Natural killer cell (primary cell): Measurements from ENCODE around the gene MX2. TPM values are rescaled to one million over a fixed set of nuclear protein-coding genes. Genes with fewer than 3 reads are reported as not detected.

Experiments used
- ATAC-seq, 3 donors: fragments of 150-1000 bp in 2 of 3; fragments of 200-7000 bp in 1 of 3; cut with Tn5 transposase; 1 replicate in 1 of 3; 2 replicates in 2 of 3; pipeline ENCODE4 v1.10.0; 2021; ENCODE audit warnings: mild to moderate bottlenecking in 2 of 3, moderate library complexity in 2 of 3
- DNase-seq, 2 donors: peaks; one replicate each; pipeline versions ENCODE4 v3.0.0 to v3.0.0-alpha.2; 2013 to 2021; ENCODE audit warnings: mixed read lengths in 1 of 2
- H3K27ac ChIP-seq: one replicate; pipeline ENCODE4 v1.5.1; 2013; ENCODE audit warnings: mild to moderate bottlenecking, low read length
- H3K27me3 ChIP-seq: one replicate; pipeline ENCODE4 v1.6.1; 2013; ENCODE audit warnings: low read length; ENCODE audit not compliant: control insufficient read depth, insufficient read depth
- H3K36me3 ChIP-seq: one replicate; pipeline ENCODE4 v1.6.1; 2013; ENCODE audit warnings: low read length; ENCODE audit not compliant: control insufficient read depth, insufficient read depth
- H3K4me1 ChIP-seq: one replicate; pipeline ENCODE4 v1.6.1; 2013; ENCODE audit warnings: low read length; ENCODE audit not compliant: control insufficient read depth, insufficient read depth
- H3K4me3 ChIP-seq: one replicate; pipeline ENCODE4 v1.5.1; 2013; ENCODE audit warnings: low read length
- H3K9me3 ChIP-seq: one replicate; pipeline ENCODE4 v1.6.1; 2013; ENCODE audit warnings: low read length; ENCODE audit not compliant: control insufficient read depth, insufficient read depth
- H3K27ac Mint-ChIP-seq, 2 donors: one replicate each; pipeline ENCODE4 v1.8.0; 2022; ENCODE audit warnings: mild to moderate bottlenecking in 2 of 2, mixed read lengths in 2 of 2, moderate library complexity in 1 of 2
- H3K27me3 Mint-ChIP-seq, 2 donors: one replicate each; pipeline ENCODE4 v1.8.0; 2022; ENCODE audit warnings: low read depth in 2 of 2, mixed read lengths in 2 of 2
- H3K36me3 Mint-ChIP-seq: one replicate; pipeline ENCODE4 v1.8.0; 2022; ENCODE audit warnings: mixed read lengths
- H3K4me1 Mint-ChIP-seq, 2 donors: one replicate each; pipeline ENCODE4 v1.8.0; 2022; ENCODE audit warnings: mixed read lengths in 2 of 2
- H3K4me3 Mint-ChIP-seq: one replicate; pipeline ENCODE4 v1.8.0; 2022; ENCODE audit warnings: mild to moderate bottlenecking, moderate library complexity, mixed read lengths
- H3K9me3 Mint-ChIP-seq, 2 donors: one replicate each; pipeline ENCODE4 v1.8.0; 2022; ENCODE audit warnings: mixed read lengths in 2 of 2
- CTCF ChIP-seq: fragments of 200-600 bp; IDR thresholded peaks from one replicate; pipeline ENCODE4 v1.8.0; 2022; ENCODE audit warnings: antibody characterized with exemption
- WGBS: methylation state at CpG from one replicate; pipeline ENCODE4 v1.1.7; 2013; ENCODE audit warnings: missing lambda C conversion rate; ENCODE audit not compliant: insufficient coverage; 5-methylcytosine and 5-hydroxymethylcytosine counted together
- intact Hi-C: fragments of 100-400 bp; cut with micrococcal nuclease; formaldehyde crosslinking; loops from one replicate; pipeline ENCODE4 v1.14.2; 2022
- total RNA-seq, 4 donors: library from RNA; stranded (reverse); fragments of 120-200 nt in 1 of 4; gene quantifications; one replicate each; pipeline versions ENCODE4 v1.2.3 to v1.2.4, GENCODE V29; 2013 to 2022

The MX2 gene
- total RNA-seq, 3 donors from 2014 or later (not counting 1 experiment from before 2014, with no cell fraction given): 37.9 to 73.9 (median 42.6) TPM

GRCh38 chr21:41348434-41348833, 13.4 kb upstream of the MX2 start:
- TF ChIP-seq CTCF: no peak
- no peaks in the 10 kb centered on the region for H3K36me3 ChIP-seq
- no peaks in the 10 kb centered on the region for H3K27me3 ChIP-seq
- Mint-ChIP-seq H3K4me3 (no peak overlapping the region), H3K27ac (no peak overlapping the region), H3K4me1 (no peaks in the 10 kb centered on the region), H3K9me3 (no peaks in the 10 kb centered on the region), H3K36me3 (no peaks in the 10 kb centered on the region), H3K27me3 (peaks cover 25 to 32% of the 10 kb centered on the region in 2 donors)
- no peak overlapping the region for H3K27ac ChIP-seq
- 80% methylated on average over 6 of the region's 6 CpGs for WGBS
- H3K4me3 ChIP-seq: no peak overlapping the region
- H3K4me1 ChIP-seq: no peaks in the 10 kb centered on the region
- no peak for DNase-seq
- intact Hi-C loops: no loop called here
- ATAC-seq: no peak
- H3K9me3 ChIP-seq: no peaks in the 10 kb centered on the region

- Histone ChIP-seq H3K27me3 (no peaks in the 10 kb centered on the region), H3K9me3 (no peaks in the 10 kb centered on the region), H3K4me1 (no peaks in the 10 kb centered on the region), H3K27ac (no peak overlapping the region), H3K4me3 (no peak overlapping the region), H3K36me3 (no peaks in the 10 kb centered on the region)
- peaks cover 22 to 33% of the 10 kb centered on the region in 2 donors for H3K27me3 Mint-ChIP-seq
- H3K36me3 Mint-ChIP-seq: no peaks in the 10 kb centered on the region
- intact Hi-C loops: no loop called here
- no peaks in the 10 kb centered on the region for H3K4me1 Mint-ChIP-seq
- ATAC-seq: no peak
- H3K9me3 Mint-ChIP-seq: no peaks in the 10 kb centered on the region
- no peak for TF ChIP-seq CTCF
- WGBS: 90% methylated on average over 6 of the region's 7 CpGs
- no peak for DNase-seq
- no peak overlapping the region for H3K27ac Mint-ChIP-seq
- no peak overlapping the region for H3K4me3 Mint-ChIP-seq
Measured at GRCh38 chr21:41349126-41349525, 12.7 kb upstream of the MX2 start.

- H3K27me3 Mint-ChIP-seq: peaks cover 20 to 29% of the 10 kb centered on the region in 2 donors
- no peak for TF ChIP-seq CTCF
- H3K4me1 ChIP-seq: no peaks in the 10 kb centered on the region
- no peaks in the 10 kb centered on the region for H3K36me3 Mint-ChIP-seq
- no peak for DNase-seq
- intact Hi-C loops: no loop called here
- ATAC-seq: no peak
- no peak overlapping the region for H3K27ac ChIP-seq
- no peak overlapping the region for H3K4me3 Mint-ChIP-seq
- WGBS: 84% methylated on average over 19 of the region's 19 CpGs
- no peaks in the 10 kb centered on the region for H3K36me3 ChIP-seq
- no peaks in the 10 kb centered on the region for H3K9me3 Mint-ChIP-seq
- no peaks in the 10 kb centered on the region for H3K9me3 ChIP-seq
- H3K4me1 Mint-ChIP-seq: no peaks in the 10 kb centered on the region
- no peak overlapping the region for H3K27ac Mint-ChIP-seq
- no peaks in the 10 kb centered on the region for H3K27me3 ChIP-seq
- no peak overlapping the region for H3K4me3 ChIP-seq
Measured at GRCh38 chr21:41349619-41350390, 12.0 kb upstream of the MX2 start.
